Pancreas (tissue), 10 donors: ENCODE data around the gene CCR2. TPM values are rescaled to one million over a fixed set of nuclear protein-coding genes. Genes with fewer than 3 reads are reported as not detected.

Source experiments
- ATAC-seq, 4 donors: fragments of 200-7000 bp; cut with Tn5 transposase; one replicate each; pipeline versions ENCODE4 v1.8.0 to v1.9.1; 2020; ENCODE audit warnings: mild to moderate bottlenecking in 4 of 4, moderate library complexity in 4 of 4
- DNase-seq, 6 donors: peaks; one replicate each; pipeline ENCODE4 v3.0.0-alpha.2; 2020
- FAIRE-seq: peaks from 2 replicates; lab custom pipeline; 2012; peaks lifted over from hg19 to GRCh38; lab: Jason Lieb, UNC
- H3K27ac ChIP-seq, 4 donors: fragments of 200-600 bp; sonication (generic); 1 replicate in 3 of 4; 2 replicates in 1 of 4; pipeline versions ENCODE4 v1.5.0 to v1.8.0; 2020
- H3K27me3 ChIP-seq, 4 donors: fragments of 200-600 bp; one replicate each; pipeline ENCODE4 v1.8.0; 2021
- H3K36me3 ChIP-seq, 3 donors: fragments of 200-600 bp; sonication (generic) in 1 of 3; one replicate each; pipeline versions ENCODE4 v1.5.0 to v1.8.0; 2020 to 2021
- H3K4me1 ChIP-seq, 3 donors: fragments of 200-600 bp; one replicate each; pipeline ENCODE4 v1.8.0; 2021
- H3K4me3 ChIP-seq, 4 donors: fragments of 200-600 bp; sonication (generic) in 2 of 4; one replicate each; pipeline versions ENCODE4 v1.5.0 to v1.8.0; 2020 to 2021
- H3K9me3 ChIP-seq, 4 donors: fragments of 200-600 bp; one replicate each; pipeline ENCODE4 v1.8.0; 2021
- CTCF ChIP-seq, 4 donors: fragments of 200-600 bp; sonication (generic) in 3 of 4; IDR thresholded peaks; one replicate each; pipeline versions ENCODE4 v1.5.0 to v1.8.0; 2021; ENCODE audit warnings: antibody characterized with exemption in 4 of 4
- WGBS, 2 donors: extraction: QIAGEN DNeasy Blood & Tissue Kit; methylation state at CpG; one replicate each; pipeline ENCODE4 v1.1.7; 2013; 5-methylcytosine and 5-hydroxymethylcytosine counted together
- intact Hi-C, 3 donors: fragments of 100-400 bp; cut with DNase I; formaldehyde crosslinking; loops; one replicate each; pipeline versions ENCODE4 v1.11.1 to v1.14.2; 2022
- polyA plus RNA-seq, 2 donors: library from polyadenylated mRNA; stranded (reverse); fragments of 200-250 nt; gene quantifications; one replicate each; pipeline ENCODE4 v1.2.3, GENCODE V29; 2013
- total RNA-seq, 6 donors: library from RNA; stranded (reverse); fragmentation: NEBNext Ultra II Directional in 4 of 6; extraction: Animal tissue kit (Norgen Biotek cat#: 25700) in 4 of 6; gene quantifications; one replicate each; pipeline versions ENCODE4 v1.2.1 to v1.2.4, GENCODE V29; 2021 to 2023
- donor health status: healthy with polysubstance abuse.
- donor health status: DM: no; HTN: no; CAD: no; lungs with moderate emphysema.
- donor health status: DM: no; HTN: no; CAD: no.
- donor health status: control.
- donor health status: control.
- donor health status: Bipolar disorder and iron deficiency.
- donor health status: DM: yes; HTN: yes; CAD: no.
- donor health status: DM: no; HTN: no; CAD: no.
- donor health status: DM: no; HTN: no; CAD: no.
- donor health status: DM: yes; HTN: yes; CAD: no.

Gene CCR2
- total and polyA plus RNA-seq, 8 donors: 0.14 to 3.5 (median 0.26) TPM

GRCh38 chr3:46406443-46406787, 52.5 kb downstream of the CCR2 start:
- no peak overlapping the region for H3K4me3 ChIP-seq
- H3K4me1 ChIP-seq: peaks cover 0 to 21% (median 4%) of the 10 kb centered on the region in 3 donors
- TF ChIP-seq CTCF (IDR thresholded peaks at IDR 0.05): no peak
- intact Hi-C loops: no loop called here
- 91 to 92% methylated on average over 4 of the region's 4 CpGs for WGBS, 2 donors
- FAIRE-seq (no peak), DNase-seq (no peak), ATAC-seq (peak in 3 of 4 donors; percentile 13 to 33 (median 24))
- no peaks in the 10 kb centered on the region for H3K9me3 ChIP-seq
- no peaks in the 10 kb centered on the region for H3K36me3 ChIP-seq
- H3K27me3 ChIP-seq: no peaks in the 10 kb centered on the region
- peak overlapping the region in 2 of 4 donors; percentile 67 to 73 for H3K27ac ChIP-seq

DNA sequence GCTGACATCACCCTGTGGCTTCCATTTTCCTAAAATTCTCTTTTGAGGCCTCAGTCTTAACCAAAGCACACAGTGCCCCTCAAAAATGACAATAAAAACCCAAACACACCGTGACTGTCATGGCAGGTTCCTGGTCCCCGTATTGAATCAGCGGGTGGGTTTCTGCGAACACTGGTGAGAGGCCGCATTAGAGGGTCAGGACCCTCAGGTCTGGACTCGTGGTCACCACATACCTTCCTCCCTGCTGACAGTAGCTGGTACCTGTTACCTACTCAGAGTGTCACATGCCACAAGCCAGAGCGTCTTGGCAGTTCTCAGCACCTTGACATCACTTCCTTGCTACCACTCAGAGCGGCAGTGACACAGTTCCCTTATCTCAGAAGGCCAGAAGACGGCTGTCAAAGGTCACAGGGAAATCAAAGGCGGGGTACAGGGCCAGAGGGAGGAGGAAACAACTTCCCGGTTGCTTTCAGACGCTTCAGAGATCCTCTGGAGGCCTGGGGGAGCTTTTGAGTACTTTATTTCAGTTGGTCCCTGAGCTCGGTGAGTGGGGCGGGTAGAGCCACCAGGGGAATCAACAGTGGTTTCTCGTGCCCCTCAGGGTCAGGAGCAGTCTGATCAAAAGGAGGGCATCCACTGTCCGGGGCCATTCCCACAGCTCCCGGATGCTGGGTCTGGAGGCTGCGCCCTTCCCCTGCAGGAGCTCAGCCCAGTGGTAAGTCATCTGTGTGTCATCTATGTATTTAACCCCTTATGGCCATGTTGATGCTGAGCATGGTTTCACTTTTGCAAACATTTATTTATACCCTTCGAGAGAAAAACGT, 53.1 kb downstream of the CCR2 start, which contains the start of the genes CCR5AS and CCRL2:
CCR5AS (minus strand) TSS at position 279 of the 824 bp plus-strand sequence.
CCRL2 (plus strand) TSS at position 472 of the 824 bp plus-strand sequence. CDS start 821 bp downstream, outside the sequence.
- peak within 1 kb of the TSS in 1 of 4 donors; percentile 24 for H3K4me3 ChIP-seq
- intact Hi-C loops: no loop called here
- WGBS, 2 donors: 53 to 54% methylated on average over 20 of the region's 20 CpGs
- no peak for TF ChIP-seq CTCF (IDR thresholded peaks at IDR 0.05)
- no peaks in the 10 kb centered on the region for H3K27me3 ChIP-seq
- peaks cover 0 to 21% (median 4%) of the 10 kb centered on the region in 3 donors for H3K4me1 ChIP-seq
- H3K9me3 ChIP-seq: no peaks in the 10 kb centered on the region
- peak in 4 of 6 donors; percentile 55 to 66 (median 60) for DNase-seq
- H3K27ac ChIP-seq: peak within 1 kb of the TSS in 2 of 4 donors; percentile 67 to 73
- no peak for FAIRE-seq
- ATAC-seq: peak; percentile 83 to 88 (median 84)
- no peaks in the 10 kb centered on the region for H3K36me3 ChIP-seq

GRCh38 chr3:46407970-46408369, 54.1 kb downstream of the CCR2 start:
- 66 to 76% methylated on average over 7 of the region's 7 CpGs for WGBS, 2 donors
- ATAC-seq (no peak), FAIRE-seq (no peak), DNase-seq (no peak)
- intact Hi-C loops: no loop called here
- no peaks in the 10 kb centered on the region for H3K36me3 ChIP-seq
- H3K27me3 ChIP-seq: no peaks in the 10 kb centered on the region
- peaks cover 0 to 21% (median 4%) of the 10 kb centered on the region in 3 donors for H3K4me1 ChIP-seq
- peak overlapping the region in 1 of 4 donors; percentile 24 for H3K4me3 ChIP-seq
- TF ChIP-seq CTCF (IDR thresholded peaks at IDR 0.05): no peak
- H3K9me3 ChIP-seq: no peaks in the 10 kb centered on the region
- H3K27ac ChIP-seq: no peak overlapping the region

DNA sequence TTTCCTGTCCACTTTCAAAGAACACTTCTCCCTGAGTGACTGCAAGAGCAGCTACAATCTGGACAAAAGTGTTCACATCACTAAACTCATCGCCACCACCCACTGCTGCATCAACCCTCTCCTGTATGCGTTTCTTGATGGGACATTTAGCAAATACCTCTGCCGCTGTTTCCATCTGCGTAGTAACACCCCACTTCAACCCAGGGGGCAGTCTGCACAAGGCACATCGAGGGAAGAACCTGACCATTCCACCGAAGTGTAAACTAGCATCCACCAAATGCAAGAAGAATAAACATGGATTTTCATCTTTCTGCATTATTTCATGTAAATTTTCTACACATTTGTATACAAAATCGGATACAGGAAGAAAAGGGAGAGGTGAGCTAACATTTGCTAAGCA, 54.9 kb downstream of the CCR2 start:
- TF ChIP-seq CTCF (IDR thresholded peaks at IDR 0.05): no peak
- no peaks in the 10 kb centered on the region for H3K27me3 ChIP-seq
- no peak for ATAC-seq
- WGBS, 2 donors: 87 to 90% methylated on average over 7 of the region's 7 CpGs
- FAIRE-seq: no peak
- no peaks in the 10 kb centered on the region for H3K36me3 ChIP-seq
- H3K27ac ChIP-seq: no peak overlapping the region
- intact Hi-C loops: no loop called here
- no peaks in the 10 kb centered on the region for H3K9me3 ChIP-seq
- DNase-seq: no peak
- H3K4me1 ChIP-seq: peaks cover 0 to 21% (median 4%) of the 10 kb centered on the region in 3 donors
- no peak overlapping the region for H3K4me3 ChIP-seq
